NK-92 (cell line): ENCODE results near the gene TMTC1.

Experiments used
- DNase-seq: peaks from one replicate; lab custom pipeline; 2025; ENCODE audit not compliant: unreplicated experiment; lab: John Stamatoyannopoulos, UW

Gene TMTC1

DNA sequence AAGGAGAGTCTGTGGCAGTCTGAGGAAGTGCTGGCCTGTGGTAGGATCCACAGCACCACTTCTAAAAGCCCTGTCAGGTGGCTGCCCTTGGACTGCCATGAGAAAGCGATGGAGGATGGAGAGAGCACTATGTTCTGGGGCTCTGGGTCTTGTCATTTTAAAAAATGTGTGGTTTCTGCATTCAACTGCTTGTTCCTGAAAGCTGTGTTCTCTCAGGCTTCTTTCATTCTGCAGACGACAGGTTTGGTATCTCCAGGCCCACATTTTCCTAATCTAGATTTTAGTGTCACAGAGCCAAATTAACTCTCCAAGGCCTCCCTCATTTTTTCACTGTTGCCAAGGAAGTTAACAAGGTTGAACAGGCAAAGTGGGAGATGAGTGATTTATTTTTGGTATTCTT is 296.8 kb downstream of the TMTC1 start:
- DNase-seq: no peak

DNA sequence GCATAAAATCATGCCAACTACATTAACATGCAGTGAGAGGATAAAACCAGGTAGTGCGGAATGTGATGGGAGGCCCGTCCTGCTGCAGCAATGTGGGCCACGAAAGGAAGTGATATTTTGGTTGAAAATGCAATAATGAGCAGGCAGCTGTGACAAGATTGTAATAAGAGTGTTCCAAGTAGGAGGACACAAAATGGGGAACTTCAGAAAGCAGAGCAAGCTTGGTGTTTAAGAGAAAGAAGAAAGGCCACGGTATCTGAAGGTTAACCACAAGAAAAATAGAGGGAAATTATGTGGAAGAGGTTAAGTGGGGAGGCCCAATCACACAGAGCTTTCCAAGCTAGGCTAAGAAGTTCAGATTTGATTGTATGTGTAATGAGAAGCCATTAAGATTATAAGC is 320.5 kb downstream of the TMTC1 start:
- no peak for DNase-seq

DNA sequence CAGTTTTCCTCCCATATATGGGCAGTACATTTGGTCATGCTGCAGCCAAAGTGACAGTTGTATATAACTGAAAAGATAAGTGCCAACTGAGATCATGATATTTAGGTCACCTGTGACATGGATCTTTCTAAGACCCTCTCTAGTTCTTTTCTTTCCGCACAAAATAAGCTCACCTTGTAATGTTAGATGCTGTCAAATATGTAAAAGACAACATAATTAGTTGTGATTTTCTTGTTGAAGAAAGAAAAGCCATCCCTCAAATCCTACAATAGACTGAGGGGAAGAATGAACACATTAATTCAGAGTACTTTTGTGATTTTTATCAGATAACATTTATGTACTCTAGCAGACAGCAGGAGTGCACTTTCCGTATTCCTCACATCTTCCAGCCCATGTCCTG is 323.7 kb downstream of the TMTC1 start:
- DNase-seq: no peak

DNA sequence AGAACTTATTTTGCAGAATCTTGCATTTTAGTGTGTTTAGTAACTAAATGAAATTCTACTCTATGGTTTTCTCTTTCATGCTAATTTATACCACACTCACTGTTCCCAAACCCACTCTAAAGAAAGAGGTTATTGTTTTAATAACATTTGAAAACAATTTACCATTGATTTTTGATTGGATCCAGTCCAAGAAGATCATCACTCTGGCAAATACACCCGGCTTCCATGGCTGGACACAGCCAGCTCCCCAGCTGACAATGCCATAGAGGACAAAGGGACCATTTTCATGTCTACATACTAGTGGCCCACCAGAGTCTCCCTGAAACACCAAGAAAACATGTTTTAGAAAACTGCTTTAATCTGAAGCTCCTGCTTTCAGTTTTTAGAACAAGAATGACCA is 328.7 kb downstream of the TMTC1 start:
- DNase-seq: no peak

DNA sequence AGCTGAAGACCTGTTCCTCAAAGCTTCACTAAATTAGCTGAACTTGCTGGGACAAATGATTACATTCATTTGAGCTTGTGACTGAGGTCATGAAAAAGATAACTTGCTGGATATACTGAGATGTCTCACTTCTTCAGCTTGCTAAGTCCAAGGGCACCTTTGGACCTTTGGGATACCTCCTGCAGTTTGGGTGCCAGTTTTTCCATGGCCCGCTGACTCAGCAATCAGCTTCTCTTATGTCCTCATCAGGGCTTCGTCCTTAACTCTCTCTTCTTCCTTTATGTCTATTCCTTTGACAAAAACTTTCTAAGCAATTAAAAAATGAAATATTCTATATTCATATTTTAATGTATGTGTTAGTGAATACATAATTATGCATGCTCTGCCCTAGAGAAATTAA is 331.9 kb downstream of the TMTC1 start:
- no peak for DNase-seq
